ENCODE measurements around the gene PSKH1. TPM values are rescaled to one million over a fixed set of nuclear protein-coding genes. Genes with fewer than 3 reads are reported as not detected.

The PSKH1 gene
- total RNA-seq, 4 donors from 2014 or later, result 26.4 to 60.2 (median 35.5) TPM

GRCh38 chr16:67962135-67962534 is 69.1 kb downstream of the PSKH1 start:
- no peak for TF ChIP-seq CTCF (IDR thresholded peaks at IDR 0.05)
- no peak for TF ChIP-seq POLR2A (IDR thresholded peaks at IDR 0.05)
- no peak for DNase-seq
- Histone ChIP-seq H3K27ac (peak overlapping the region in 1 of 4 donors; percentile 34), H3K4me1 (peaks cover 0 to 57% (median 3%) of the 10 kb centered on the region in 4 donors), H3K9me3 (no peaks in the 10 kb centered on the region), H3K27me3 (no peaks in the 10 kb centered on the region), H3K4me3 (no peak overlapping the region), H3K36me3 (peaks cover 0 to 28% (median 0%) of the 10 kb centered on the region in 3 donors)

GRCh38 chr16:67963292-67963661 is 70.2 kb downstream of the PSKH1 start:
- Histone ChIP-seq H3K27ac (peak overlapping the region in 2 of 4 donors; percentile 19 to 43), H3K9me3 (no peaks in the 10 kb centered on the region), H3K36me3 (peaks cover 0 to 23% (median 0%) of the 10 kb centered on the region in 3 donors), H3K4me3 (no peak overlapping the region), H3K27me3 (no peaks in the 10 kb centered on the region), H3K4me1 (peaks cover 0 to 61% (median 7%) of the 10 kb centered on the region in 4 donors)
- DNase-seq, result no peak
- TF ChIP-seq CTCF (IDR thresholded peaks at IDR 0.05), result no peak
- no peak for TF ChIP-seq POLR2A (IDR thresholded peaks at IDR 0.05)

- no peaks in the 10 kb centered on the region for H3K27me3 ChIP-seq
- H3K27ac ChIP-seq, result peak overlapping the region in 2 of 4 donors; percentile 19 to 43
- H3K4me3 ChIP-seq, result no peak overlapping the region
- H3K9me3 ChIP-seq, result no peaks in the 10 kb centered on the region
- H3K4me1 ChIP-seq, result peaks cover 0 to 61% (median 7%) of the 10 kb centered on the region in 4 donors
- H3K36me3 ChIP-seq, result peaks cover 0 to 23% (median 0%) of the 10 kb centered on the region in 3 donors
- TF ChIP-seq POLR2A (IDR thresholded peaks at IDR 0.05), result no peak
- TF ChIP-seq CTCF (IDR thresholded peaks at IDR 0.05), result no peak
- DNase-seq, result no peak
Observed at GRCh38 chr16:67963662-67964321, 70.7 kb downstream of the PSKH1 start.

- no peak overlapping the region for H3K27ac ChIP-seq
- no peak overlapping the region for H3K4me3 ChIP-seq
- peaks cover 0 to 23% (median 0%) of the 10 kb centered on the region in 3 donors for H3K36me3 ChIP-seq
- peaks cover 0 to 59% (median 7%) of the 10 kb centered on the region in 4 donors for H3K4me1 ChIP-seq
- H3K27me3 ChIP-seq, result no peaks in the 10 kb centered on the region
- TF ChIP-seq CTCF (IDR thresholded peaks at IDR 0.05), result no peak
- TF ChIP-seq POLR2A (IDR thresholded peaks at IDR 0.05), result no peak
- no peaks in the 10 kb centered on the region for H3K9me3 ChIP-seq
- no peak for DNase-seq
Observed at GRCh38 chr16:67964477-67965131, 71.5 kb downstream of the PSKH1 start.

- Histone ChIP-seq H3K36me3 (peaks cover 0 to 17% (median 0%) of the 10 kb centered on the region in 3 donors), H3K27me3 (no peaks in the 10 kb centered on the region), H3K4me3 (peak overlapping the region in 2 of 4 donors; percentile 78 to 90), H3K27ac (peak overlapping the region in 2 of 4 donors; percentile 93 to 96), H3K9me3 (no peaks in the 10 kb centered on the region), H3K4me1 (peaks cover 0 to 51% (median 7%) of the 10 kb centered on the region in 4 donors)
- DNase-seq, result no peak
- TF ChIP-seq CTCF (IDR thresholded peaks at IDR 0.05) (no peak), POLR2A (IDR thresholded peaks at IDR 0.05) (no peak)
Observed at GRCh38 chr16:67965668-67966548, 72.9 kb downstream of the PSKH1 start.

All from Peyer's patch (tissue), 4 donors.